ENCODE results near the gene STK24.

GRCh38 chr13:98520674-98521449 is 56.0 kb downstream of the STK24 start:
- TF ChIP-seq CTCF (conservative IDR thresholded peaks at IDR 0.05; ENCODE audit: low read depth, low read length), result no peak
- no peak for TF ChIP-seq EZH2 (IDR thresholded peaks at IDR 0.05; ENCODE audit: borderline replicate concordance, low read depth, low read length, poor library complexity, severe bottlenecking)

All from A673 (cell line).